ENCODE measurements around the gene ANKRD44.

ANKRD44 gene

GRCh38 chr2:197322143-197322542, 11.6 kb upstream of the ANKRD44 start:
- DNase-seq (ENCODE audit: low spot score) = no peak

DNA sequence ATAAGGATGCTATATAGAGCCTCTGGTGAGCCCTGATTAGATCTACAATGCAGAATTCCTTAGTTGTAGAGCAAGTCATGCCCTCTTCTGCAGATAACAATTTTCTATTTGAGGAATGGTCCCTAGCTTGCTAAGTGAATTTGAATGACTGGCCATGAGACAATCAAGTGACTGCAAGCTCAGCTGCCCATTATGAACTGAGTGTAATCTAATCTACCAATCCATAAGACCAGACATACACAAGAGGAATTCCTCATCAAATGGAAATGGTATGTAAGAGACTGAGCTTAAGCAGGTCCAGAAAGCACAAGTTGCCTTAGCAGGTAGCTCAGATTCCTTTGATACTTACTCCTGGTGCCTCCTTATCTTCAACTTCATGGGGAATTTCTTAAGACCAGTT, 4.8 kb upstream of the ANKRD44 start:
- no peak for DNase-seq (ENCODE audit: low spot score)

DNA sequence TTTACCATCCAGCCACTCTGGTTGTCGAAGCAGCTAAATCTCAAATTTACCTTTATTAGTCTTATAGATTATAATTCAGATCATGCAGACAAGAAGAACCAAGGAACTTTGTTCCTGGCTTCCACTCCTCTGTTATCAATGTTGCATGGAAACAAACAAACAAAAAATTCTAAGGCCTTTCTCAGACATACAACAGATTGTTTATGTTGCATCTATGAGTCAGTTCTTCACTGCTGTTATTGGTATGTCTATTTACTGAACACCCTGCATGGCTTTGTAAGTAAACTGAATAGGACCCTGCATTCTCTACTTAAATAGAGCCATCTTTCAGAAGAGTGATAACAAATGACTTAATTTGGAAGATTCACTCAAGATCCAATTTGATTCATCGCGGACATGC, 1.6 kb upstream of the ANKRD44 start:
- DNase-seq (ENCODE audit: low spot score) = peak; percentile 25

- peak; percentile 46 for DNase-seq (ENCODE audit: low spot score)
Observed at GRCh38 chr2:197311421-197312033, 947 bp upstream of the ANKRD44 start.

- peak; percentile 22 for DNase-seq (ENCODE audit: low spot score)
Observed at GRCh38 chr2:197310987-197311420, 424 bp upstream of the ANKRD44 start.

DNA sequence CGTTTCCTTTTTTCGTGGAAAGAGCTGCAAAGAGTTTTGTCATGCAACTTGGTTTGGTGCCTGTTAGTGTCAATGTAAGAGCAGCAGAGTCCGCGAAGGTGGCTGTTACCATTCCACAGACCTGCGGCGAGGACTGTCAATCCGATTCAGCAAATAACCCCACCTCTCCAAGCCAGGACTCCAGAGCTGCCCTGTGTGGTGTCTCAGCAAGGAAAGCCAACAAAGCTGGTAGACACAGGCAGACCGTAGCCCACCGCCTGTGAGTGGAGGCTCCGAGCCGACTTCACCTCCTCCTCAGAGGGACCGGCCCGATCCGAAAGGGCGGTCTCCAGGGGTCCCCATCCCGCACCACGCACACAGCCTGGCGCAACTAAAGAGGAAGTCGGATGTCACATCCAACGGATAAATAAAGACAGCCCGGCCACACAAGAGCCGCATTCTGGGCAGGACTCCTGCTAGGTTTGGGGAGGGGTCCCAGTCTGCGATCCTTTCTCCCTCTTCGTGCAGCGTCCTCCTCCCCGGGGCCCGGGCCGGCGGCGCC, 819 bp downstream of the ANKRD44 start:
- DNase-seq (ENCODE audit: low spot score) = peak; percentile 25

- no peak for DNase-seq (ENCODE audit: low spot score)
Observed at GRCh38 chr2:197308996-197309690, 1.4 kb downstream of the ANKRD44 start.

- DNase-seq (ENCODE audit: low spot score) = no peak
Observed at GRCh38 chr2:197308585-197308984, 2.0 kb downstream of the ANKRD44 start.

GRCh38 chr2:197307933-197308521, 2.6 kb downstream of the ANKRD44 start:
- DNase-seq (ENCODE audit: low spot score) = no peak

DNA sequence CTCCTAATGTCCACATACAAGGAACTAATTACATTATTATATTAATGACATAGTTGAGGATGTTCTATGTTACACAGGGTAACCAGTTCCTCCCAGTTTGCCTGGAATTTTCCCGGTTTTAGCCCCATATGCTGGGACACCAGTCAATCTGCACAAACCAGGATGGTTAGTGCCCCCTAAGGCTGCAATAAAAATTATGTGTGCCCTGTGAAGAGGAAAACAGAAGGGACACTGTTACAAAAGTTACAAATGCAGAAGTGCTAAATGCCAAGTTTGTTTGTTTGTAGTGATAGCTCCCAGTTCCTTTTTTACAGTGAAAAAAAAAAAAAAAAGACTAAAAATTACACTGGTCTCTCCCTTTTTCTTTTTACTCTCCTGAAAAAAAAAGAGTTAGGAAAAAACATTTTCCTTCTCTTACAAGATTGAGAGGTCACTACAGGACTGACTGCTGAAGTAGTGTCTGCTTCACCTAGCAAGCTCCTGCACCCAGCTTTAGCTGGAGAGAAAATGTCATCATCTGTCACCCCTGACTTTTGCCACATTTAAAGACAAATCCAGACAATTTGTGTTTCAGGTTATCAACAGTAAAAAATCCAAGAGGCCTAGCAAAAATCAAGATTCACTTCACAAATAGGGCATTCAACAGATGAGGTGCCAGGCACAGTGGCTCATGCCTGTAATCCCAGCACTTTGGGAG, 3.2 kb downstream of the ANKRD44 start:
- no peak for DNase-seq (ENCODE audit: low spot score)

- DNase-seq (ENCODE audit: low spot score) = no peak
Observed at GRCh38 chr2:197306696-197307040, 3.9 kb downstream of the ANKRD44 start.

DNA sequence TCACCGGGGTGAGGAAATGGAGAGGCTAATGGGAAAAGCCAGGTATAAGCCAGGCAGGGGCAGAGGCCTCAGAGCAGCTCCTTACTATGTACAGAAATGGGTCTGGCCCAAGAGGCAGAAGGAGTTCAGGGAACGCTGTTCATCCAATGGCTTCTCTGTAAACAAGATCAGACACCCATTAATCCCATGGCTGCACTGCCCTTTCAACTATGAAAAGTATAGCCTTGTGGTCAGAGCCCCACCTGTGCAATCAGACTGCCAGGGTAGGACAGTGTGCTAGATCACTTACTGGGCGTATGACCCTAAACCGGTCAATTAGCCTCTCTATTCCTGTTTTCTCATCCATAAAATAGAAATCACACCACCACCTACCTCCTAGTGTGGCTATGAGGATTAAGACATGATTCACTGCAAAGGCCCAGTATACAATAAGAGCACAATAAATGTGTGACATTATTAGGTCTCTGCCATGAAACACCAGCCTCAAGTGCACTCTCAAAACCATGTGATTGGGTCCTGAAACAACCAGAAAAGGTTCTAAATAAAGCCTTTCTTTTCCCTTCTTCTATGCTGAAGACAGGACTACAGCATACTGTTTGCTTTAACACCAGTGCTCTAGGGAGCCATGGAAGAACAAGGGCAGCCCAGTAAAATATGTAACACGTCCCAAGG, 4.4 kb downstream of the ANKRD44 start:
- no peak for DNase-seq (ENCODE audit: low spot score)

GRCh38 chr2:197304556-197305011, 6.0 kb downstream of the ANKRD44 start:
- DNase-seq (ENCODE audit: low spot score) = no peak

- no peak for DNase-seq (ENCODE audit: low spot score)
Observed at GRCh38 chr2:197300139-197300538, 10.4 kb downstream of the ANKRD44 start.

DNA sequence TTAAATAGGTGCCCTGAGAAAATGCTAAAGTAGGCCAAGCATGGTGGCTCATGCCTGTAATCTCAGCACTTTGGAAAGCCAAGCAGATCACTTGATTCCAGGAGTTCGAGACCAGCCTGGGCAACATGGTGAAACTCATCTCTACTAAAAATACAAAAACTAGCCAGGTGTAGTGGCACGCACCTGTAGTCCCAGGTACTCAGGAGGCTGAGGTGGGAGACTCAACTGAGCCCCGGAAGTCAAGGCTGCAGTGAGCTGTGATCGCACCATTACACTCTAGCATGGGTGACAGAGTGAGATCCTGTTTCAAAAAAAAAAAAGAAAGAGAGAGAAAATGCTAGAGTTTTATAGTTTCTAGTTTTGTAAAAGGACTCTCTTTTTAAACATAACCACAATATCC, 12.0 kb downstream of the ANKRD44 start:
- no peak for DNase-seq (ENCODE audit: low spot score)

- no peak for DNase-seq (ENCODE audit: low spot score)
Observed at GRCh38 chr2:197297772-197298318, 12.7 kb downstream of the ANKRD44 start.

GRCh38 chr2:197297266-197297665, 13.3 kb downstream of the ANKRD44 start:
- no peak for DNase-seq (ENCODE audit: low spot score)

DNA sequence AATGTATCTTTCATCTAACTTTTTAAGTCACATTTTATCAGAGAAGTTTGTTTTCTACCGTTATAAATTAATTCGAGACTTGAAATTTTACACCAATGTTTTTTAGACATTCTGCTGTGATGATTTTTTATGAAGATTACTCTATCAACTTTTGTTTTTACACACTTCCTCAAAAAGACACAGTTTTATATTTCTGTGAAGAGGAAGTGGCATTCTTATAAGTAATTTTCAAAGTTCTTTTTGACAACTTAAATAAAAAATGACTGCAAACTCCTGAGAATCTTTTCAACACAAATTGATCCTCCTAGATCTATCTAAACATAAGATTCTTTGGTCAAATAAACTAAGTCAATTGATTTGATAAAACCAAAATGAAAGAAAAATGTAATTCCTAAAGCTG, 13.7 kb downstream of the ANKRD44 start:
- DNase-seq (ENCODE audit: low spot score) = no peak

- no peak for DNase-seq (ENCODE audit: low spot score)
Observed at GRCh38 chr2:197294260-197294659, 16.3 kb downstream of the ANKRD44 start.

DNA sequence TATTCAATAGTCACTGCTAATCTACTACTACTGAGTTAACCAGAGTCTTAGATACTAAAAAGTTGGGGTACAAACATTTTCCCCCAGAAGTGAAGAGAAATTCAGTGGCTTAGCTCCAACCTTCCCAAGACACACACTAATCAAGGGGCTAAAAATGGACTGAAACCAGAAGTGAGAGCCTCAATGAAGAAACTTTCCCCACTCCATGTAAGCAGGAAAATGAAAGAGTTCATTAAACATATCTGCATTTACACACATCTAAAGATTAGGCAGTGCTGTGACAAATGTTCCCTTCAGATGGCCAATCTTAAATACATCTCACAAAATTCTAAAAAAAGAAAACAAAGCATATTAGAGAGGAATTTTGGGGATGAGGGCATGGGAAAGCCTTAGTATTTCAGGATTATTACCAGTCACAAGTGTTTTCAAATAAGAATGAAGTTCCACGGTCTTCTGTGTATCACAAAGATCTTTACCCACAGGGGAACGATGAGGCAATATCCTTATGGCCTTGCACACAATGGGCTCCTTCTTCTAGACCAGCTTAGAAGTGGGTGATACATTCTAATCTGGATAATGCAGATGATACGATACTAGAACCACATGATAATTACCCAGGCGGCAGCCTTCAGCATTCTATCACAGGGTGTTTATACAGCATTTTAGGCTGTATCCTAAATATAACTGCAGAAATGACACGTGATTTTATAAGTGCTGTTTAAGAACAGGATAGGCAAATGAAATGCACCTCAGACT, 17.1 kb downstream of the ANKRD44 start:
- peak; percentile 43 for DNase-seq (ENCODE audit: low spot score)

GRCh38 chr2:197292619-197293018, 18.0 kb downstream of the ANKRD44 start:
- no peak for DNase-seq (ENCODE audit: low spot score)

Data from SW480 (cell line).